SK-N-MC (cell line): ENCODE measurements around the gene ELMO3.

Source experiments
- EZH2 ChIP-seq: fragments of 200-600 bp; sonication (generic); IDR thresholded peaks from one replicate; pipeline ENCODE4 v1.6.1; 2017; ENCODE audit warnings: antibody characterized with exemption
- POLR2AphosphoS5 ChIP-seq: IDR thresholded peaks from 2 replicates; pipeline ENCODE4 v1.6.1; 2012; ENCODE audit warnings: mild to moderate bottlenecking, low read depth, low read length, borderline replicate concordance

GRCh38 chr16:67196881-67197280, 2.0 kb upstream of the ELMO3 start:
- TF ChIP-seq POLR2AphosphoS5, result no peak
- no peak for TF ChIP-seq EZH2
